GM13976 (cell line): ENCODE data around the gene SLC27A3.

Source experiments
- DNase-seq: peaks from one replicate; pipeline ENCODE4 v3.0.0; 2012; ENCODE audit warnings: low spot score
- CTCF ChIP-seq: IDR thresholded peaks from 2 replicates; pipeline ENCODE4 v1.5.1; 2012; ENCODE audit warnings: borderline replicate concordance, mild to moderate bottlenecking; ENCODE audit not compliant: insufficient read depth; ENCODE audit errors: extremely low read depth, missing control alignments, control extremely low read depth
- in situ Hi-C: fragments of 300-500 bp; cut with MboI; formaldehyde crosslinking; loops from one replicate; pipeline ENCODE4 v1.12.0; 2022; ENCODE audit warnings: low sequenced_read_pairs, mixed read lengths, inconsistent platforms; ENCODE audit not compliant: unreplicated experiment

Gene SLC27A3, protein sequence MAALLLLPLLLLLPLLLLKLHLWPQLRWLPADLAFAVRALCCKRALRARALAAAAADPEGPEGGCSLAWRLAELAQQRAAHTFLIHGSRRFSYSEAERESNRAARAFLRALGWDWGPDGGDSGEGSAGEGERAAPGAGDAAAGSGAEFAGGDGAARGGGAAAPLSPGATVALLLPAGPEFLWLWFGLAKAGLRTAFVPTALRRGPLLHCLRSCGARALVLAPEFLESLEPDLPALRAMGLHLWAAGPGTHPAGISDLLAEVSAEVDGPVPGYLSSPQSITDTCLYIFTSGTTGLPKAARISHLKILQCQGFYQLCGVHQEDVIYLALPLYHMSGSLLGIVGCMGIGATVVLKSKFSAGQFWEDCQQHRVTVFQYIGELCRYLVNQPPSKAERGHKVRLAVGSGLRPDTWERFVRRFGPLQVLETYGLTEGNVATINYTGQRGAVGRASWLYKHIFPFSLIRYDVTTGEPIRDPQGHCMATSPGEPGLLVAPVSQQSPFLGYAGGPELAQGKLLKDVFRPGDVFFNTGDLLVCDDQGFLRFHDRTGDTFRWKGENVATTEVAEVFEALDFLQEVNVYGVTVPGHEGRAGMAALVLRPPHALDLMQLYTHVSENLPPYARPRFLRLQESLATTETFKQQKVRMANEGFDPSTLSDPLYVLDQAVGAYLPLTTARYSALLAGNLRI

GRCh38 chr1:153774780-153775457, at the start of gene SLC27A3:
SLC27A3 (plus strand) TSS chr1:153775407; CDS start chr1:153775498, 91 bp downstream.
- in situ Hi-C loops: no loop called here
- peak; percentile 58 for DNase-seq
- TF ChIP-seq CTCF: no peak

DNA sequence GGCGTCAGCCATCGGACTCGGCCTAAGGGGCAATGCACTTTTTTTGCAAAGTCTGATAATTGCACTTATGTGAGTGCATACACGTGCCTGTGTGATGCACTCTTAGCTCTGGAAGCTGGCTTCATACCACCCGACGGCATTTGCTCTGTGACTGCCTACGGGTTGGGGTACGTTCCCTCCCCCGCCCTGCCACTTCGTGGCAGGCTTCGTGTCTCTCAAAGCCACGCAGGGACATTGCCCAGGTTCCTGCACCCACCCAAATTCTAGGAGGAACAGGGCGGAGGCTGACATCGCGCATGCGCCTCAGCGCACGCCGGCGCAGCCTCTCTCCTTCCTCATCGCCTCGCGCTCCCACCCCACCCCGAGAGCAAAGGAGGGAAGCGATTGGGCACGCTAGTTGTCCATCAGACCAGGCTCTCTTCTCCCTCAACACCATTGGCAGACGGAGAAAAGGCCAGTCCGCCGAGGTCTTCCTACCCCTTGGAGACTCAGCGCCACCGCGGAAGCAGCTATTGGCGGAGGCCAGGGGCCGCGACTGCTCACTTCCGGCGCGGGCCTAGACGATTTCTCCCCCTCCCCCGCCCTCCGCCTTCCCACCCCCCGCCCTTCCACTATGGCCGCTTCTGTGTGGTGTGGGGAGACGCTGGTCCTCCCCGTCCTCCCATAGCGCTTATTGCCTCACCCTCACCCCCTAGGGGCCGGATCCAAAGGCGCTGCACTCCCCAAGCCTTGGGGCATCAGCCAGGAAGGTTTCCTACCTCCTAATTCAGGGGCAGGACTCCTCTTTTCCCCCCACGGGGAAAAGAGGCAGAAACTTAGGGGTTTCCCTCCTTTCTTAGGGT, 47.5 kb upstream of the SLC27A3 start, which contains the start of gene INTS3:
TSS of gene INTS3 (plus strand) at position 588 of the 842 bp plus-strand sequence. CDS start 585 bp downstream, outside the sequence.
- peak; percentile 99 for DNase-seq
- TF ChIP-seq CTCF: no peak
- in situ Hi-C loops: no loop called here

GRCh38 chr1:153728305-153729066, 46.7 kb upstream of the SLC27A3 start:
- no peak for DNase-seq
- in situ Hi-C loops: no loop called here
- TF ChIP-seq CTCF: no peak

GRCh38 chr1:153730468-153730988, 44.7 kb upstream of the SLC27A3 start:
- in situ Hi-C loops: no loop called here

GRCh38 chr1:153733970-153734369, 41.2 kb upstream of the SLC27A3 start:
- DNase-seq: no peak
- TF ChIP-seq CTCF: no peak
- in situ Hi-C loops: no loop called here

More at GRCh38 chr1:153730468-153730988, 44.7 kb upstream of the SLC27A3 start:
- TF ChIP-seq CTCF: no peak
- DNase-seq: no peak
